Omental fat pad (tissue), 4 donors: ENCODE data around the gene ETV6. TPM values are rescaled to one million over a fixed set of nuclear protein-coding genes. Genes with fewer than 3 reads are reported as not detected.

ENCODE experiments used
- ATAC-seq: fragments of 150-250 bp; one replicate; pipeline ENCODE4 v1.9.1; 2016; ENCODE audit warnings: mild to moderate bottlenecking, moderate library complexity; ENCODE audit not compliant: low FRiP score
- DNase-seq: peaks from one replicate; pipeline ENCODE4 v3.0.0-alpha.2; 2019; ENCODE audit warnings: low spot score
- total RNA-seq, 4 donors: library from RNA; depleted of rRNA; stranded (reverse); fragments of >200 nt; gene quantifications; one replicate each; pipeline ENCODE4 v1.1.0, GENCODE V29; 2016
- TF ChIP-seq, protein P1 (sequence below), 3 donors: fragments of 450-650 bp; IDR thresholded peaks; one replicate each; pipeline ENCODE4 v1.5.1; 2016 to 2017; ENCODE audit warnings: antibody characterized with exemption in 3 of 3, mild to moderate bottlenecking in 3 of 3, moderate library complexity in 2 of 3

ETV6 gene
- total RNA-seq, 4 donors from 2014 or later: 9.3 to 28.2 (median 17.6) TPM

DNA sequence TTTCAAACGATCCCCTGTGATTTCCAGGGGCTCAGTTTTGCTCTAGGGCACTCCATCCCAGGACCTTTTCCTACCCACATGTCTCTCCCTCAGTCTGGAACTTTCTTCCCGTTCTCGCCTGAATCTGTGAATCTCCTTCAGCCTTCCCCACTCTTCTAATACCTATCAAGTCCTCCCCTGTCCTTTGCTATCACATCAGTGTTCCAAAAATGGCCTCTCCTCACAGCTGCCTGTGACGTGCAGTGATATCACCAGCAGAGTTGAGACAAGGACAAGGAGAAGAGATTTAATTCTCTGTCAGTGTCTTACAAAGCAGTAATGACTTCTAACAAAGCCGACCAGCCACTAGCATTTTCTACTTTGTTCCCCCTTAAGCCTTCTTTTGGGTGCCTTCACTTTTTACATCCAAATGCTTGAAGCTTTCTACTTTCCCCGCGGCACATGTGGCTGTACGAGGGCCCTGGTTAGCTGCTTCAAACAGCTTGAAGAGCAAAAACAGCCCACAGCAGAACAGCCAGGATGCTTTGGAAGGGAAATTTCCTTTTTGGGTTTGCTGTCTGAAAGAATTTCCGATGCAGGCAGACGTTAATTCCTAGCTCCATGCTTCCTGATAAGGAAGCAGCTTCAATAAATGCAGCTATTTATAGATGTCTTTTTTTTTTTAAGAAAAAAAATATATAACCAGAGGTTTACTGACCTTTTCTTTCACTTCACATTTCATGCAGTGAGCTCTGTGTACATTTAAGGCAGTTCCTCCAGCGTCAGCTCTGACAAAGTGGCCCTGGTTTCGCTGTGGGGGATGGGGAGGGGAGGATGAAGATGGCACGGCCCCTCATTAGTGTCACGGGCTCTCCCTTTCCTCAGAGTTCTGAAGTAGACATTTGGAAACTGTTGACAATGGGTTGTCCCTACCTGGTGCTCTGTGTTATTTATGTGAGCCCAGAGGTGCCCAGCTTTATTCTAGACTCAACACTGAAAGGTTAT is 109.3 kb downstream of the ETV6 start:
- DNase-seq (no peak), ATAC-seq (no peak)
- TF ChIP-seq, protein P1, sequence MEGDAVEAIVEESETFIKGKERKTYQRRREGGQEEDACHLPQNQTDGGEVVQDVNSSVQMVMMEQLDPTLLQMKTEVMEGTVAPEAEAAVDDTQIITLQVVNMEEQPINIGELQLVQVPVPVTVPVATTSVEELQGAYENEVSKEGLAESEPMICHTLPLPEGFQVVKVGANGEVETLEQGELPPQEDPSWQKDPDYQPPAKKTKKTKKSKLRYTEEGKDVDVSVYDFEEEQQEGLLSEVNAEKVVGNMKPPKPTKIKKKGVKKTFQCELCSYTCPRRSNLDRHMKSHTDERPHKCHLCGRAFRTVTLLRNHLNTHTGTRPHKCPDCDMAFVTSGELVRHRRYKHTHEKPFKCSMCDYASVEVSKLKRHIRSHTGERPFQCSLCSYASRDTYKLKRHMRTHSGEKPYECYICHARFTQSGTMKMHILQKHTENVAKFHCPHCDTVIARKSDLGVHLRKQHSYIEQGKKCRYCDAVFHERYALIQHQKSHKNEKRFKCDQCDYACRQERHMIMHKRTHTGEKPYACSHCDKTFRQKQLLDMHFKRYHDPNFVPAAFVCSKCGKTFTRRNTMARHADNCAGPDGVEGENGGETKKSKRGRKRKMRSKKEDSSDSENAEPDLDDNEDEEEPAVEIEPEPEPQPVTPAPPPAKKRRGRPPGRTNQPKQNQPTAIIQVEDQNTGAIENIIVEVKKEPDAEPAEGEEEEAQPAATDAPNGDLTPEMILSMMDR (IDR thresholded peaks at IDR 0.05): no peak

DNA sequence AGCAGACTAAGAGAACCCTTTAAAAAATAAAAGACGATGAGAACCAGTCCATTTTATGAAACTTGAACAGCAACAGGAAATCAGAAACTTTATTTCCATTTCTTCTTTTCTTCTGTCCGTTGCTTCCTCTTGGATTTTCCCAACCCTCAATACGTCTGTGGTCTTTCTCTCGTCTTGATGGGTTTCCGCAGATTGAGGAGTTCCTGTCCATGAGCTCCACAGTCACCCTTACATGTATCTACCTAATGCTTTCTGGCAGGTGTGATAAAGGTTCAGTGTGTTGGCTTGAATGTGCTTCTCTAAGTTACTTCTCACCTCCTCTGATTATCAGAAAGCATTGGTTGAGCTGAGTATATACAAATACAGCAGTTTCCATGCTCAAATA is 110.0 kb downstream of the ETV6 start:
- ATAC-seq (no peak), DNase-seq (no peak)
- TF ChIP-seq, protein P1 (IDR thresholded peaks at IDR 0.05): no peak

DNA sequence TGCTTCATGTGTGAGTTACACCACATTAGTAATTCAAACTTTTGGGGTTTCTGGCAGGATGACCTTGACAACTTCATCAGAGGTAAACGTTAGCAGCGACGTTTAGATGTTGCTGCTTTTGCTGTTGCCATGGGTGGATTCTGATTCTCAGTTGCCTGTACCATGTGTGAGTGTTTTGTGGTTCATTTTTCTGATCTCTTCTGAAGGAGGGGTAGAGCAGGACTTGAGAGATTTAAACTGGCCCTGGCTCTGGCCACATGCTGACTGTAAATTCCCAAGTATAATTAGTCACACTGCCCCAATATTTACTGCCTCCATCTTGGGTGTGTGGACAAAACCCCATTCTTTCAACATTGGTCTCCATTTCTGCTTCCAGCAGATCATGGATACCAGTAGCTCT is 110.4 kb downstream of the ETV6 start:
- no peak for DNase-seq
- TF ChIP-seq, protein P1 (IDR thresholded peaks at IDR 0.05): no peak
- ATAC-seq: no peak

DNA sequence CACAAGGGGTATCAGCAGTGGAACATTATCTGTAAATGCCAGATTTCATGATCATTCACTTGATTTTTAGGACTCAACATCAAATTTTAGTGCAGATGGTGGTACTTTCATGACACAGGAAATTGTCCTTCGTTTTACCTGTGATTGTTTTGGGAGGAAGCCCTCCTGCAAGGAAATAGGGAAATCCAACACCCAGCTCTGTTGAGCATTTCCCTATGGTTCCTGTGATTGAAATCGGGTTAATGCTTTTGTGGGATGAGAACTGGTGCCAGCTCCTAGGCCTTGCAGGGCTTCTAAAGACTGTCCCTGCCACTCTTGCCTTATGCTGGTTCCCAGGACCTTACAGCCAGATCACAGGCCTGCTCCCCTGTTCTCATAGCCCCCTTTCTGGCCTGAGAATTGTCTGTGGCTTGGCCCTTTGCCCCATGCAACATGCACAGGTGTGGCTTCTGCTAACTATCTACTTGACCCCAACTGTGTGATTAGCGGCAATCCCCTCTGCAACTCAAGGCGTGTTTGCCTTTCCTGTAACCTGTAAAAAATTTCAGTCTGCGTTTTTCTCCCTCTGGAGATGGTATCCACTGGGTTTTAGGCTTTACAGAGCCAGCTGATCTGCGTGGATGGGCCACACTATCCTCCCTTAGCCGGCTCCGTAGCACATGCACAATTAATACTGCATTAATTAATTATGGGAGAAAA is 112.5 kb downstream of the ETV6 start:
- TF ChIP-seq, protein P1 (IDR thresholded peaks at IDR 0.05): no peak
- no peak for ATAC-seq
- no peak for DNase-seq

DNA sequence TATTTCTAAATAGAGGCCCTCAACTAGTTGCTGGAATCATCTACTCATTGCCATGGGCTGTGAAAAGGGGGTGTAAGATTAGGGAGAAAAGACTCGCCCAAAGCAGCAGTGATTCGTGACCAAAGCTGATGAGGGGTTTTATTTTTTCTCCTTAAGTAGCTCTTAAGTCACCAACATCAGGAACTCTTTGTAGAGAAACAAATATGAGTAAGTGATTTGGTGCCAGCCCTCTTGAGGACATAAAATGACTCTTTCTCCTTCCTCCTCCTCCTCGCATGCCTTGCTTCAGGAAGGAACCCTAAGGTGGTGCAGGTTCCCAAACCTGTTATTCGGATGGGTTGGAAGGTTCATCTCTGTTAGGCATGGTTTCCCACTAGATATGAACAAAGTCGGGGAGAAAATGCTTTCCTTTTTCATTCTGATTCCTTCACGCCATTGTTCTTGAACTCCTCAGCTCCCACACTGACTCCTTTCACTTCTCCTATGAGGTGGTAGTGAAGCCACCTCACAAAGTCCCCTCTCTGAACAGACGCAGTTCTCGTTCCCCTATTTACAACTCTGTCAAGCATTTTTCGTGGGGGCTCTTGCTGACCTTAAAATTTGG is 113.4 kb downstream of the ETV6 start:
- ATAC-seq: no peak
- no peak for DNase-seq
- TF ChIP-seq, protein P1 (IDR thresholded peaks at IDR 0.05): no peak

DNA sequence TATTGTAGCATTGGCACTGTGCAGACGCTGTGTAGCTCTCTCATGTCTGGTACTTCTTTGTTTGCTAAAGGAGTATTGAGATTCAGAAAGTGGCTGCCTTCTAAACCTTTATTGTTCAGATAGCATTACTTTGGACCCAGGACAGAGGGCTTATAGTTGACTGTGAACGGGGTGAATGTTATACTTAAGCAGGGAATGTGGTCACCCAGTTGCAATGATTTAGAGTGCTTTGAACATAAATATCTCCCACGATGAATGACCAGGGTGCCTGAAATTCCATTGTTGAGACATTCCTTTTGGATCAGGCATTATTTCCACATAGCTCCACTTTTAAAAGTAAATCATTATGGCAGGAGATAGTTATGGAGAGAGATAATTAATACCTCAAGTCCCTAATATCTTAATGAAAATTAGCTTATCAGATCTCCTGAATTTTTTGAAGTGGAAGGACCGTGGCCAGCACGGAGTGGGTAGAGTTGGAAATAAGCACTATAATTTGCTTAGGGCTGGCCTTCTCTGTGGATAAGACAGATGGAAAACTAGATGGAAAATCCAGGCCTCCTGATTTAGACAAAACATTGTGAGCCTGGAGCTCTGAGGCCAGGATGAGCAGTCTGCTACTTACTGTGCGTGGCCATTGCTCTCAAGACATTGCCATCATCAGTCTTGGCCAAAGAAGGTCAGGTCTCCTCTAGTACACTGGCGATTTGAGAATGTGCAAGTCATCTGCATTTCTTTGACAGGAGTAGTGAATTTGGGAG is 114.5 kb downstream of the ETV6 start:
- DNase-seq: no peak
- TF ChIP-seq, protein P1 (IDR thresholded peaks at IDR 0.05): no peak
- ATAC-seq: no peak
